H1 (cell line): ENCODE data around the gene C1orf52.

Source experiments
- CHD2 ChIP-seq: IDR thresholded peaks from 2 replicates; pipeline ENCODE4 v1.6.1; 2012; ENCODE audit warnings: low read length, improper control_type of control experiment
- CTCF ChIP-seq, 3 experiments: IDR thresholded peaks; 1 replicate in 2 of 3; 2 replicates in 1 of 3; pipeline versions ENCODE4 v1.5.1 to v1.6.1; 2011; ENCODE audit warnings: low read length in 3 of 3, mild to moderate bottlenecking in 3 of 3, inconsistent platforms in 2 of 3, low read depth in 1 of 3, moderate library complexity in 1 of 3; ENCODE audit not compliant: insufficient read depth in 1 of 3; ENCODE audit errors: control extremely low read depth in 1 of 3
- EZH2 ChIP-seq: fragments of 200-600 bp; sonication (generic); IDR thresholded peaks from 2 replicates; pipeline ENCODE4 v1.7.1; 2012; ENCODE audit warnings: low read depth, mild to moderate bottlenecking, moderate library complexity, low read length, inconsistent platforms; ENCODE audit not compliant: severe bottlenecking
- JUND ChIP-seq: IDR thresholded peaks from 2 replicates; pipeline ENCODE4 v1.6.1; 2011; ENCODE audit warnings: mild to moderate bottlenecking, improper control_type of control experiment, low read length
- MAX ChIP-seq: IDR thresholded peaks from 2 replicates; pipeline ENCODE4 v1.6.1; 2012; ENCODE audit warnings: inconsistent platforms
- POLR2A ChIP-seq, 2 experiments: IDR thresholded peaks; 1 replicate in 1 of 2; 2 replicates in 1 of 2; pipeline ENCODE4 v1.6.1; 2011; ENCODE audit warnings: low read depth in 2 of 2, low read length in 2 of 2, mild to moderate bottlenecking in 2 of 2; ENCODE audit errors: control extremely low read depth in 1 of 2
- RAD21 ChIP-seq, 2 experiments: IDR thresholded peaks in 1 of 2; conservative IDR thresholded peaks in 1 of 2; 2 replicates each; pipeline ENCODE4 v1.6.1; 2011; ENCODE audit warnings: low read depth in 2 of 2, low read length in 2 of 2, improper control_type of control experiment in 1 of 2, inconsistent platforms in 1 of 2, mild to moderate bottlenecking in 1 of 2, moderate library complexity in 1 of 2
- RBBP5 ChIP-seq: IDR thresholded peaks from 2 replicates; pipeline ENCODE4 v1.7.1; 2012; ENCODE audit warnings: low read depth, mild to moderate bottlenecking, inconsistent platforms, low read length, moderate library complexity, borderline replicate concordance
- SIN3A ChIP-seq, 2 experiments: IDR thresholded peaks in 1 of 2; conservative IDR thresholded peaks in 1 of 2; 2 replicates each; pipeline ENCODE4 v1.6.1; 2011 to 2012; ENCODE audit warnings: low read length in 2 of 2, improper control_type of control experiment in 1 of 2, low read depth in 1 of 2, mild to moderate bottlenecking in 1 of 2
- SP4 ChIP-seq: IDR thresholded peaks from 2 replicates; pipeline ENCODE4 v1.6.1; 2012; ENCODE audit warnings: low read length, inconsistent platforms
- ZNF274 ChIP-seq: IDR thresholded peaks from 2 replicates; pipeline ENCODE4 v1.7.0; 2012; ENCODE audit warnings: low read length, borderline replicate concordance; ENCODE audit errors: extremely low read depth

- TF ChIP-seq POLR2A (IDR thresholded peaks at IDR 0.05; ENCODE audit: control extremely low read depth in 1 of 2, low read depth in 2 of 2, low read length in 2 of 2) = no peak
- TF ChIP-seq JUND = no peak
- TF ChIP-seq CTCF (IDR thresholded peaks at IDR 0.05; ENCODE audit: control extremely low read depth in 1 of 3, insufficient read depth in 1 of 3, low read depth in 1 of 3, low read length in 3 of 3) = no peak
- no peak for TF ChIP-seq ZNF274
- TF ChIP-seq RBBP5 = no peak
- TF ChIP-seq SIN3A (conservative IDR thresholded peaks at IDR 0.05 in 1 of 2, IDR thresholded peaks at IDR 0.05 in 1 of 2; ENCODE audit: low read depth in 1 of 2, low read length in 2 of 2) = no peak
- no peak for TF ChIP-seq CHD2
- TF ChIP-seq MAX = no peak
- TF ChIP-seq RAD21 (IDR thresholded peaks at IDR 0.05 in 1 of 2, conservative IDR thresholded peaks at IDR 0.05 in 1 of 2; ENCODE audit: low read depth in 2 of 2, low read length in 2 of 2) = no peak
- TF ChIP-seq EZH2 = no peak
- TF ChIP-seq SP4 = no peak
These were observed 21.8 kb downstream of the C1orf52 start for GRCh38 chr1:85237613-85238012.
